Measurements from ENCODE around the gene ANKRD36C. TPM values are rescaled to one million over a fixed set of nuclear protein-coding genes. Genes with fewer than 3 reads are reported as not detected.
"Not testable (repeated sequence)": the region's sequence is repeated elsewhere in the genome, so short reads cannot be mapped to it uniquely, and the experiment has no call there.

Gene ANKRD36C
- total RNA-seq, 1 donor from 2014 or later, result 45.0 TPM

- DNase-seq (ENCODE audit: low read depth, low spot score), result not testable (repeated sequence)
Measured at GRCh38 chr2:96008051-96008450, 16.4 kb upstream of the ANKRD36C start.

GRCh38 chr2:96006248-96006647 lies 14.6 kb upstream of the ANKRD36C start:
- not testable (repeated sequence) for DNase-seq (ENCODE audit: low read depth, low spot score)

GRCh38 chr2:95992520-95993272 lies 1.1 kb upstream of the ANKRD36C start:
- DNase-seq (ENCODE audit: low read depth, low spot score), result not testable (repeated sequence)

- not testable (repeated sequence) for DNase-seq (ENCODE audit: low read depth, low spot score)
Measured at GRCh38 chr2:95992102-95992501, 478 bp upstream of the ANKRD36C start.

- DNase-seq (ENCODE audit: low read depth, low spot score), result not testable (repeated sequence)
Measured at GRCh38 chr2:95990884-95991283, 740 bp downstream of the ANKRD36C start.

- not testable (repeated sequence) for DNase-seq (ENCODE audit: low read depth, low spot score)
Measured at GRCh38 chr2:95951662-95952061, 40.0 kb downstream of the ANKRD36C start.

GRCh38 chr2:95948039-95948438 lies 43.6 kb downstream of the ANKRD36C start:
- not testable (repeated sequence) for DNase-seq (ENCODE audit: low read depth, low spot score)

- not testable (repeated sequence) for DNase-seq (ENCODE audit: low read depth, low spot score)
Measured at GRCh38 chr2:95939947-95940346, 51.7 kb downstream of the ANKRD36C start.

- DNase-seq (ENCODE audit: low read depth, low spot score), result not testable (repeated sequence)
Measured at GRCh38 chr2:95930740-95931139, 60.9 kb downstream of the ANKRD36C start.

GRCh38 chr2:95917007-95917406 lies 74.6 kb downstream of the ANKRD36C start:
- not testable (repeated sequence) for DNase-seq (ENCODE audit: low read depth, low spot score)

GRCh38 chr2:95915131-95915530 lies 76.5 kb downstream of the ANKRD36C start:
- not testable (repeated sequence) for DNase-seq (ENCODE audit: low read depth, low spot score)

GRCh38 chr2:95911431-95911830 lies 80.2 kb downstream of the ANKRD36C start:
- DNase-seq (ENCODE audit: low read depth, low spot score), result peak; percentile 22

- not testable (repeated sequence) for DNase-seq (ENCODE audit: low read depth, low spot score)
Measured at GRCh38 chr2:95894443-95894842, 97.2 kb downstream of the ANKRD36C start.

GRCh38 chr2:95867929-95868328 lies 123.7 kb downstream of the ANKRD36C start:
- DNase-seq (ENCODE audit: low read depth, low spot score), result not testable (repeated sequence)

GRCh38 chr2:95867047-95867677 lies 124.5 kb downstream of the ANKRD36C start:
- DNase-seq (ENCODE audit: low read depth, low spot score), result not testable (repeated sequence)

- not testable (repeated sequence) for DNase-seq (ENCODE audit: low read depth, low spot score)
Measured at GRCh38 chr2:95862121-95862520, 129.5 kb downstream of the ANKRD36C start.

- DNase-seq (ENCODE audit: low read depth, low spot score), result no peak
Measured at GRCh38 chr2:95836151-95836550, 155.5 kb downstream of the ANKRD36C start.

GRCh38 chr2:95834077-95835013 lies 157.3 kb downstream of the ANKRD36C start:
- DNase-seq (ENCODE audit: low read depth, low spot score), result not testable (repeated sequence)

GRCh38 chr2:95824218-95824617 lies 167.4 kb downstream of the ANKRD36C start:
- not testable (repeated sequence) for DNase-seq (ENCODE audit: low read depth, low spot score)

GRCh38 chr2:95817521-95817920 lies 174.1 kb downstream of the ANKRD36C start:
- not testable (repeated sequence) for DNase-seq (ENCODE audit: low read depth, low spot score)

GRCh38 chr2:95813311-95813710 lies 178.3 kb downstream of the ANKRD36C start:
- not testable (repeated sequence) for DNase-seq (ENCODE audit: low read depth, low spot score)

Measured in pulmonary artery endothelial cell (primary cell).